ENCODE results near the gene CPM.

CPM gene

DNA sequence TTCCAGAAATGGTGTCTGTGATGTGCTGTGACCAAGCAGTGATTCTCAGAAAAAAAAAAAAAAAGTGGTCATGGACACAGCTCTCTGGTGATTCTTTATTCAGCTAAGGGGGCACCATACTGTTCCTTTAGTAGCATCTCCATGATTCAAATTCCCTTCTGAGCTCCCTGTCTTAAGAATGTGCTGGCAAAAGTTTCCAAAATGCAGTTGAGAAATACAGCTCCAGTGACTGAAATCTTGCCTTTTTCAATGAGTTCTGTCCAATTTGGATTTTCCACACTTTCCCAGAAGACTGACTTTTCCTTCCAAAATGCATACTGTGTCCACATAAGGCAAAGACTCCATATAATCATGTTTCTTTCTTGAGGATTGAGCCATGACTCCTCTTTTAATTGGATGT, 24.3 kb upstream of the CPM start:
- DNase-seq = no peak

- DNase-seq = no peak
Observed at GRCh38 chr12:68956466-68956865, 23.5 kb upstream of the CPM start.

DNA sequence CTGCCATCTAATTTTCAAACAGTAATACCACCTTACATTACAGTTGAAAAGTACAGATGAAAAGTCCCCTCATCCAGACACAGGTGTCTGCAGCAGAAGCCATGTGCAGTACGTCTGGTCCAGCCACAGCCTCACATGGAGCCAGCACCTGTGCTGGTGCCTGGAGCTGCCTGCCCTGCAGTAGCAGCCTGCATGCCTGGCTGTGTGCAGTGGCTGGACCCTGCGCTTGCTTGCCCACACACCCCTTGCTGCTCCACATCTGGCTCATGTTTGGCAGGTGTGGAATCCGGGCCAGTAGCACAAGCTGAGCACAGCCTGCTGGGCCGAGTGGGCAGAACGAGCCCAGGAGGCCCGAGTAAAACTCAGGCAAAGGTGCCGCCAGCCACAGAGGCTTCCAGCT, 21.8 kb upstream of the CPM start:
- no peak for DNase-seq

DNA sequence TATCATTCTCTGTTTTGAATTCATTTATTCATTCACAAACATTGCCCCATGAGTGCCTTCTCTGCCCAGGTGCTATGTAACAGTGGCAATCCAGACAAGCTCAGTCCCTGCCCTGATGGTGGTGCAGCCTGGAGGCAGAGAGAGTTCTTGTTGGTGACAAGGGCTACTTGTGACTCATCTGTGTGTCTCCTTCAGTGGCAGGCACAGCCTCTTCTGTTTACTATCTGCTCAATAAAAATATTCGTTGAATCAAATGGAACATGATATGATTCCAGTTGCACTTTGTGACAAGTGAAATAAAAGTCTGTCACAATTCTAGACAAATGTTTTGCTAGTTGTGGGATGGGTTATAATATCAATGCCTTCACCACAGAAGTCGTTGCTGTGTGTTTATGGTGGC, 20.6 kb upstream of the CPM start:
- no peak for DNase-seq

GRCh38 chr12:68951652-68952051, 18.7 kb upstream of the CPM start:
- peak in 1 of 56 donors; percentile 4 for DNase-seq

DNA sequence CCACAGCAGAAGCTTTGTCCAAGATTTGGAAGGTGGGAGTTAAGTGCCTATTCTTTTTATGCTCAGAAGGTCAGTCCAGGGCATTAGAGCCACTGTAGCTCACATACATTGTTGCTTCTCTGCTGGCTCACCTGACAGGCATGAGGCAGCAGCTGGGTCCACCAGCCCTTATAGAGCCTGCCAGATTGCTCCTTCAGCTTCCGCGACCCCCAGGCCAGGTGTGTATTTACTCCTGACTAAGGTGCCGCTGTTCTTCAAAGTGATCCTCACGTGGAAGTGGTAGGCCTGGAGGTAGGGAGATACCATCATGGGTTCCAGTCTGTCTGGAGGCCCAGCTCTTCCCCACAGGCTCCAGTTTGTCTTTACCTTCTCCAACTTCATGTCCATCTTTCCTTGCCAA, 17.5 kb upstream of the CPM start:
- no peak for DNase-seq

- no peak for DNase-seq
Observed at GRCh38 chr12:68945255-68945654, 12.3 kb upstream of the CPM start.

- DNase-seq = no peak
Observed at GRCh38 chr12:68944296-68945076, 11.5 kb upstream of the CPM start.

GRCh38 chr12:68943848-68944247, 10.9 kb upstream of the CPM start:
- no peak for DNase-seq

DNA sequence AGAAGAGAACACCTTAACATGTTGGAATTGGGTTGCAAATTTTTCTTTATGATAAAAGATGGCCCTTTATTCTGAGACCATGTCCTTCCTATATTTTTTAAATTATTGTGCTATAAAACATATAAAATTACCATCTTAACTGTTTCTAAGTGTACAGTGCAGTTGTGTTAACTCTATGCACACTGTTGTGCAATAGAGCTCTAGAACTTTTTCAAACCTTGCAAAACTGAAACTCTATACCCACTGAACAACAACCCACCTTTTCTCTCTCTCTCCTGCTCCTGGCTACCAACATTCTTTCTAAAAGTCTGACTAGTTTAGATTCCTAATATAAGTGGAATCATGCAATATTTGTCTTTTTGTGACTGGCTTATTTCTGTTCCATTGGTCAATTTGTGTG, 7.8 kb upstream of the CPM start:
- DNase-seq = no peak

- no peak for DNase-seq
Observed at GRCh38 chr12:68939505-68939904, 6.5 kb upstream of the CPM start.

DNA sequence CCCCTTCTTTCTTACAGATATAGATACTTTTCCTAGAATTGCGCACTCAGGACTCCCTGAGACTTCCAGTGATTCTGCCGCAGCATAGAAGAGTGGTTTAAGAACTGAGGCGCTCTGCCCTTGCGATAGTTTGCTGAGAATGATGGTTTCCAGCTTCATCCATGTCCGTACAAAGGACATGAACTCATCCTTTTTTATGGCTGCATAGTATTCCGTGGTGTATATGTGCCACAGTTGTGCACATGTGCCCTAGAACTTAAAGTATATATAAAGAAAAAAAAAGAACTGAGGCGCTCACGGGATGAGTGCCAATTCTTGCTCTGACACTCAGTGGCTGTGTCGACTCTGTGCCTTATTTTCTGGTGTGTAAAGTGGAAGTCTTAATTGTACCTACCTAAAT, 1.4 kb upstream of the CPM start:
- no peak for DNase-seq

DNA sequence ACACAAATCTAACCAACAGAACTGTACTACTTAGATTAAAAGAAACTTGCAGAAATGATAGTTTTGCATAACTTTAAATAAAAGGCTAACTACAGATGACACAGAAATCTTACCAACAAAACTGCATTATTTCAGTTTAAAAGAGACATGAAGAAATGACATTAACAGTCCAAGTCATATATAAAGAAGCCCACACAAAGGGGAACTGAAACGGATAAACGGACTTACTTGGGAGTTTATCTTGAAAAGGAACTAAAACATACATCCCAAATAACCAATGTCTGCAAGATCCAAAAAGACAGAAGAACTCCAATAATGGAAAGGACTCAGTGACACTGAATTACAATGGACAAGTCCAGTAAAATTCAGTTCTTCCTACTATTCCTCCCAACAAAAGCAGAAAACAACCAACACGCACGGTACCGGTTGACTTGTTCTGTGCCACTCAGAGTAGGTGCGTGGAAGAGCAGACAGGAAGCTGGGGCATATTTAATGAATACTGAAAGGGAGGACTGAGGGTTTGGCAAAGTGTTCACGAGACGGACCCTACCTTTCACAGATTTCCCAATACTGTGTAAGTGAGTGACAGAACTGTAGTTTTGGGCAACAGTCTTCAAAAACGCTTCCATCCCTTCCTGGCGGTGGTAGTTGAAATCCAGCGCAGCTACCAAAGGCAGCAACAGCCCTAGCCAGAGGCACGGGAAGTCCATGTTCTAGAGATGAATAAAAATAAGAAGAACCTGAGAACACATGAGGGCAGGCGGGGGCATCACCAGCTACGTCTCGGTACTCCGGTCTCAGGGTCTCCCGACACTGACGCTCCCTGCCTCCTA, 627 bp downstream of the CPM start:
- DNase-seq = peak in 10 of 56 donors; percentile 11 to 61 (median 46)

DNA sequence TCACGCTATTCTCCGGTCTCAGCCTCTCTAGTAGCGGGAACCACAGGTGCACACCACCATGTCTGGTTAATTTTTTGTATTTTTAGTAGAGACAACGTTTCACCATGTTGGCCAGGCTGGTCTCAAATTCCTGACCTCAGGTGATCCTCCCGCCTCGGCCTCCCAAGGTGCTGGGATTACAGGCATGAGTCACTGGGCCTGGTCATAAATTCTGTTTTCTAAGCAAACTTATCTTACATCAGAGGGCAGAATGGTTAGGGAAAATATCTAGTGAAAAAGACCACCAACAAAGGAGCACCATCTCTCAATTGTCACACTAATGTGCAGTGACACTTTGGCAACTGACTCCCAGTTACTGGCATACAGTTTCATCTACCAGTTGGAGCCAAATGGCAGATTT, 2.8 kb downstream of the CPM start:
- DNase-seq = no peak

DNA sequence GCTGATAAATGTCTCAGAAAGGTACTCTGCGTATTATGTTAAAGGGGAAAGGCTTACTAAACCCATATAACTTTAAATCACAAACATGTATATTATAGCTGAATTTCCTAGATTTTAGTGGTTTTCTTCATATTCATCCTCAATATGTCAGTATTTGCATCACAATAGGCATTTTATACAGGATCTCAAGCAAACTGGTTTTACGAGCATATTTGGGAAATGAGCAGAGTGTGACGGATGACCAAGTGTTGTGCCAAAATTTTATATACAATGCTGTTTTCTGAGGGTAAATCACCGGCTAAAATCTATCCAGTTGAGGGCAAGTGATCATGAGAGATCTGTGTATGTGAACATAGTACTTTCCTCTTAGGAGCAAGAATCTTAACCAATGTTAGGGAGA, 8.4 kb downstream of the CPM start:
- DNase-seq = no peak

DNA sequence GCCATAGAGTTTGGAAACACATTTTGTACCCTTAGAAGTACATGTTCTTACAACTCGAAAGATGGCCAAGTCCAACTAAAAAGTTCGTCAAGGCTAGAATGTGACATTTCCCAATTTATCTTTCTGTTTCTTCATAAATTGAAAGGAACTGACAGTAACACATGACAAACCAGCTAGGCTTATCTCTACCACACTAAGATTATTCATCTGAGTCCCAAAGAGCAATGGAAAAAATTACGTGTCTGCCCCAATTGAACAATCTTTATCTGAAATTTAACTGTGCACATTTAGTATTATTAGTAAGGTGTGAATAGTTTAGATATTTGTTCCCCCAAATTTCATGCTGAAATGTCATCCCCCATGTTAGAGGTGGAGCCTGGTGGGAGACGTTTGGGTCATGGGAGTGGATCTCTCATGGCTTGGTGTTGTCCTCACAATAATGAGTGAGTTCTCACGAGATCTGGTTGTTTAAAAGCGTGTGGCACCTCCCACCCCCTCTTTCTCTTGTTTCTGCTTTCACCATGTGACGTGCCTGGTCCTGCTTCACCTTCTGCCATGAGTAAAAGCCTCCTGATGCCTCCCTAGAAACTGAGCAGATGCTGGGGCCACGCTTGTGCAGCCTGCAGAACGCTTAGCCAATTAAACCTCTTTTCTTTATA, 13.3 kb downstream of the CPM start:
- no peak for DNase-seq

DNA sequence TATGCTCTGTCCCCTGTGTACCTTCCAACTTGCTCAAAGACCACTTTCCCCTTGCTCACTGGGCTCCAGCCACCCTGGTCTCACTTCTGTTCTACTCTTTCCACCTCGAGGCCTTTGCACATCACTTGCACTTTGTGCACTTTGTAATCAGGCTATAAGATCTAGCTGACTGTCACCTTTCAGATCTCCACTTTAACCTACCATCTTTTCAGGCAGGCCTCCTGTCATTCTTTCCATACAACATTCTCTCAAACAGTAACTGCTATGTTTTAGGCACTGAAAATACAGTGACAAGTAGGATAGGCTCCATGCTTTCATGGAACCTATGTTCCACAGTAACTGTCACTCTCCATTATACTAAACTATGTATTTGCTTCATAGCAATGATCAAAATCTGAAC, 14.0 kb downstream of the CPM start:
- DNase-seq = no peak

GRCh38 chr12:68915055-68915454, 17.9 kb downstream of the CPM start:
- no peak for DNase-seq

- no peak for DNase-seq
Observed at GRCh38 chr12:68913682-68914081, 19.3 kb downstream of the CPM start.

- DNase-seq = no peak
Observed at GRCh38 chr12:68912916-68913315, 20.1 kb downstream of the CPM start.

DNA sequence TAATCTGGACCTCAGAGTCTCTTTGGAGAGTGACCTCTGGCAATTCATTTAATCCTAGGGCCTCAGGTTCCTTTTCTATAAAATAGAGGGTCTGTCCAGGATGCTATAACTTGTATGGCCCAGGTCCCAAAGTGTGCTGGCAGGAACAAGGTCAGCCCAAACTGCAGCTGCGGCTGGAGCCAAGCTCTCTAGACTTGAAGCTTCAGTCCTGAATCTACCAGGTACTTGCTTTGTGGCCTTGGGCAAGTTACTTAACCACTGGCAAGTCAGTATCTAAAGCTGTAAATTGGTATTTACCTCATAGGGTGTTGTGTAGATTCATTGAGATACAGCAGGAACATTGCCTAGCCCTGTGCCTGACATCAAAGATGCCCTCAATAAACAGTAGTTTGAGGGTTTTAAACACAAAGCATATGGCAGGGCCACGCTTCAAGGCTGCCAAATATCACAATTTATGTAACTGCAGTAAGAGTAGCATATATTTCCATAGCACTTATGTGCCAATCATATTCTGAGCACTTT, 21.7 kb downstream of the CPM start:
- DNase-seq = no peak

GRCh38 chr12:68910128-68910527, 22.8 kb downstream of the CPM start:
- no peak for DNase-seq
